Measurements from ENCODE around the gene CDV3. TPM values are rescaled to one million over a fixed set of nuclear protein-coding genes. Genes with fewer than 3 reads are reported as not detected.

CDV3 gene
- total and polyA plus RNA-seq, 2 donors (not counting 1 experiment from before 2014, with no cell fraction given), result 39.8 to 188 TPM

- no peaks in the 10 kb centered on the region for H3K9me3 ChIP-seq (ENCODE audit: control extremely low read depth in 1 of 3, control insufficient read depth in 2 of 3, insufficient read depth in 1 of 3, low read length in 2 of 3)
- intact Hi-C loops (cut with micrococcal nuclease), result no loop called here
- POLR2A ChIA-PET, result no interaction called here
- Mint-ChIP-seq H3K27ac (no peak overlapping the region), H3K4me3 (no peak overlapping the region), H3K9me3 (ENCODE audit: insufficient read depth) (no peaks in the 10 kb centered on the region), H3K27me3 (no peaks in the 10 kb centered on the region), H3K4me1 (no peaks in the 10 kb centered on the region)
- CTCF ChIA-PET, result no interaction called here
- ATAC-seq (ENCODE audit: low read depth), result no peak
- no peak overlapping the region for H3K4me2 ChIP-seq (replicated peaks; ENCODE audit: low read depth, low read length, poor library complexity, severe bottlenecking)
- no peak overlapping the region for H2AFZ ChIP-seq (ENCODE audit: insufficient read depth, low read depth, low read length, poor library complexity, severe bottlenecking)
- H3K36me3 ChIP-seq (replicated peaks in 1 of 2; ENCODE audit: control extremely low read depth in 1 of 2, control insufficient read depth in 1 of 2, extremely low read depth in 1 of 2, insufficient read depth in 2 of 2, low read length in 1 of 2), result peaks cover 4 to 23% of the 10 kb centered on the region in 2 experiments
- H3K79me2 ChIP-seq (ENCODE audit: control insufficient read depth, insufficient read depth, low read length), result no peaks in the 10 kb centered on the region
- no peaks in the 10 kb centered on the region for H3K27me3 ChIP-seq (replicated peaks in 1 of 4; ENCODE audit: control extremely low read depth in 1 of 4, control insufficient read depth in 3 of 4, insufficient read depth in 4 of 4, low read length in 3 of 4)
- DNase-seq, result no peak
- WGBS (ENCODE audit: insufficient coverage), result no CpG with 5 or more reads among the region's 1 CpG
- H3K9ac ChIP-seq (ENCODE audit: low read length), result no peak overlapping the region
- no peak overlapping the region for H3K27ac ChIP-seq (ENCODE audit: low read length in 2 of 2)
- no peaks in the 10 kb centered on the region for H3K4me1 ChIP-seq (ENCODE audit: control insufficient read depth in 2 of 2, insufficient read depth in 2 of 2, low read length in 2 of 2)
- TF ChIP-seq EZH2 (IDR thresholded peaks at IDR 0.05; ENCODE audit: borderline replicate concordance, insufficient read depth, low read depth, low read length, poor library complexity, severe bottlenecking) (no peak), CTCF (IDR thresholded peaks at IDR 0.05) (no peak)
- no peaks in the 10 kb centered on the region for H4K20me1 ChIP-seq (ENCODE audit: control insufficient read depth, insufficient read depth, low read length, poor library complexity, severe bottlenecking)
- no peak overlapping the region for H3K4me3 ChIP-seq (ENCODE audit: control extremely low read depth in 1 of 5, extremely low read depth in 1 of 5, insufficient read depth in 1 of 5, low read depth in 2 of 5, low read length in 4 of 5)
Observed at GRCh38 chr3:133600572-133601081, 27.1 kb downstream of the CDV3 start.

- CTCF ChIA-PET, result interaction anchor here (1.0 kb wide), 1 partner anchor 28 kb away, joined by 5 read pairs; no protein-coding TSS in a partner anchor
- H3K9ac ChIP-seq (ENCODE audit: low read length), result no peak overlapping the region
- intact Hi-C loops (cut with micrococcal nuclease), result no loop called here
- no peaks in the 10 kb centered on the region for H3K27me3 Mint-ChIP-seq
- H3K79me2 ChIP-seq (ENCODE audit: control insufficient read depth, insufficient read depth, low read length), result no peaks in the 10 kb centered on the region
- no peak overlapping the region for H3K27ac ChIP-seq (ENCODE audit: low read length in 2 of 2)
- H3K4me2 ChIP-seq (replicated peaks; ENCODE audit: low read depth, low read length, poor library complexity, severe bottlenecking), result no peak overlapping the region
- H3K9me3 ChIP-seq (ENCODE audit: control extremely low read depth in 1 of 3, control insufficient read depth in 2 of 3, insufficient read depth in 1 of 3, low read length in 2 of 3), result peaks cover 0 to 3% (median 0%) of the 10 kb centered on the region in 3 donors
- H3K4me1 Mint-ChIP-seq, result no peaks in the 10 kb centered on the region
- no peak overlapping the region for H2AFZ ChIP-seq (ENCODE audit: insufficient read depth, low read depth, low read length, poor library complexity, severe bottlenecking)
- H3K9me3 Mint-ChIP-seq (ENCODE audit: insufficient read depth), result no peaks in the 10 kb centered on the region
- no peak overlapping the region for H3K27ac Mint-ChIP-seq
- no peak for DNase-seq
- H4K20me1 ChIP-seq (ENCODE audit: control insufficient read depth, insufficient read depth, low read length, poor library complexity, severe bottlenecking), result no peaks in the 10 kb centered on the region
- POLR2A ChIA-PET, result no interaction called here
- no peaks in the 10 kb centered on the region for H3K4me1 ChIP-seq (ENCODE audit: control insufficient read depth in 2 of 2, insufficient read depth in 2 of 2, low read length in 2 of 2)
- no CpG with 5 or more reads among the region's 1 CpG for WGBS (ENCODE audit: insufficient coverage)
- no peak overlapping the region for H3K4me3 ChIP-seq (ENCODE audit: control extremely low read depth in 1 of 5, extremely low read depth in 1 of 5, insufficient read depth in 1 of 5, low read depth in 2 of 5, low read length in 4 of 5)
- TF ChIP-seq CTCF (IDR thresholded peaks at IDR 0.05) (no peak), EZH2 (IDR thresholded peaks at IDR 0.05; ENCODE audit: borderline replicate concordance, insufficient read depth, low read depth, low read length, poor library complexity, severe bottlenecking) (no peak)
- ATAC-seq (ENCODE audit: low read depth), result no peak
- no peak overlapping the region for H3K4me3 Mint-ChIP-seq
- no peaks in the 10 kb centered on the region for H3K27me3 ChIP-seq (replicated peaks in 1 of 4; ENCODE audit: control extremely low read depth in 1 of 4, control insufficient read depth in 3 of 4, insufficient read depth in 4 of 4, low read length in 3 of 4)
- peaks cover 7 to 55% of the 10 kb centered on the region in 2 experiments for H3K36me3 ChIP-seq (replicated peaks in 1 of 2; ENCODE audit: control extremely low read depth in 1 of 2, control insufficient read depth in 1 of 2, extremely low read depth in 1 of 2, insufficient read depth in 2 of 2, low read length in 1 of 2)
Observed at GRCh38 chr3:133606342-133606741, 32.9 kb downstream of the CDV3 start.
